ENCODE data around the gene CSNK2B. TPM values are rescaled to one million over a fixed set of nuclear protein-coding genes. Genes with fewer than 3 reads are reported as not detected.

Gene CSNK2B
- total and polyA plus RNA-seq, 9 of the 15 experiments (the other 6 are each of a cell fraction or from before 2014, with no cell fraction given): 120 to 1,126 (median 529) TPM

GRCh38 chr6:31619805-31620585, 45.9 kb upstream of the CSNK2B start (continued):
- TF ChIP-seq TBP (optimal IDR thresholded peaks at IDR 0.05; ENCODE audit: low read depth, low read length) (peak; percentile 93), TAF1 (IDR thresholded peaks at IDR 0.05; ENCODE audit: control insufficient read depth, extremely low read depth, insufficient read depth, low read length, severe bottlenecking) (peak; percentile 72), ZNF639 (CRISPR knock-in tag; conservative IDR thresholded peaks at IDR 0.05 in 1 of 2, IDR thresholded peaks at IDR 0.05 in 1 of 2) (no peak), HOXB6 (CRISPR knock-in tag; IDR thresholded peaks at IDR 0.05; ENCODE audit: borderline replicate concordance) (peak; percentile 63; the same call in 1 of the 2 replicates), NELFE (IDR thresholded peaks at IDR 0.05; ENCODE audit: insufficient read depth, insufficient read length) (no peak), LARP7 (IDR thresholded peaks at IDR 0.05) (no peak), HLTF (IDR thresholded peaks at IDR 0.05) (peak; percentile 90; the same call in 1 of the 2 replicates), CCNT2 (IDR thresholded peaks at IDR 0.05; ENCODE audit: borderline replicate concordance, extremely low read depth, insufficient read length, low read depth, low read length) (peak; percentile 71), USF1 (CRISPR knock-in tag; IDR thresholded peaks at IDR 0.05) (peak; percentile 47; the same call in 1 of the 2 replicates), CREB3L1 (IDR thresholded peaks at IDR 0.05; ENCODE audit: borderline replicate concordance, low read depth) (peak; percentile 62; the same call in 1 of the 2 replicates), XRCC5 (IDR thresholded peaks at IDR 0.05; ENCODE audit: low read depth, low read length) (no peak; the same call in 1 of the 2 replicates), ZNF699 (CRISPR knock-in tag; IDR thresholded peaks at IDR 0.05; ENCODE audit: insufficient replicate concordance) (no peak), THAP7 (CRISPR knock-in tag; IDR thresholded peaks at IDR 0.05) (no peak), ZNF77 (CRISPR knock-in tag; IDR thresholded peaks at IDR 0.05) (no peak), THRA (IDR thresholded peaks at IDR 0.05) (no peak), MYNN (IDR thresholded peaks at IDR 0.05) (peak; percentile 11; the same call in 1 of the 2 replicates), MYNN (CRISPR knock-in tag; IDR thresholded peaks at IDR 0.05) (no peak), ZNF280A (IDR thresholded peaks at IDR 0.05; ENCODE audit: low read depth, partially characterized antibody) (no peak), CCAR2 (IDR thresholded peaks at IDR 0.05; ENCODE audit: low read depth, low read length) (no peak)
